GM19372 (cell line): ENCODE data around the gene ZNF524.

Experiments used
- ATAC-seq: cut with Tn5 transposase; IDR thresholded peaks from one replicate; pipeline ENCODE4 v1.9.1; 2021; ENCODE audit warnings: mild to moderate bottlenecking, low read depth, moderate library complexity; ENCODE audit not compliant: unreplicated experiment

The ZNF524 gene

DNA sequence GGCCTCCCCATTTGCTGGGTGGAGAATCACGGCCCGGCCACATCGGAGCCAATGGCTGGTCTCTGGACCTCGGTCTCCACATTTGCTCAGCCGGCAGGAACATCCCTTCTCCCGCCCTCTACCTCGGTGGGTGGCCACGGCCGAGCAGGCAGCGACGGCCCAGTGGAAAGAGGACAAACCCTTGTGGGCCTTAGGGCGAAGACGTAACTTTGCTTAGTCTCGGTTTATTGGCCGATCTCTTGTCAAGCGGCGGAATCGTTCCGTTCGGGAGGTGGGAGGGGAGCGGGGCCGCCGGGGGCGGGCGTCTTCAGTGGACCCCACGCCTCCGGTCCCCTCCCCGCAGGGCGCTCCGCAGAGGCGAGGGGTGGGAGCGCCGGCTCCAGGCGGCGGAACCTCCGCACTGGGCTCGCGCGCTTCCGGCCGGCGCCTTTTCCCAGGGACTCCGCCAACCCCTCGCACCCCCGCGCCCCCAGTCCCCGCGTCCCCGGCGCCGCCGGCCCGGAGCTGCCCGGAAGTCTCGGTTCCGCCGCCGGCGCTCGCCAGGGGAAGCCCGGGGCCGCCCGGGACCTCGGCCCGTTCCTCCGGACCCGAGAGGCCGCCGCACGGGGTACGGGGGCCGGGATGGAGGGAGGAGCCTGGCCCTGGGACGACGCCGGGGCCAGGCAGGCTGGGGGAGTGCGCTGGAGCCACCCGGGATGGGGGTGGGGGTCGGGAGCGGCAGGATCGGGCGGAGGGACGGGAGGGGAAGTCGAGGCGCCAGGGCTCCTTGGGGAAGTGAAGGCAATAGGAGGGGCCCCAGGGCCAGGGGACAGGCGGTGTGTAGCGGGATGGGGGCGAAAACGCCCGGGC is 40.7 kb downstream of the ZNF524 start, which contains the start of gene ZNF580:
Gene ZNF580 (plus strand): TSS at position 426 of the 849 bp plus-strand sequence. CDS start 1,507 bp downstream, outside the sequence.
- no peak for ATAC-seq

DNA sequence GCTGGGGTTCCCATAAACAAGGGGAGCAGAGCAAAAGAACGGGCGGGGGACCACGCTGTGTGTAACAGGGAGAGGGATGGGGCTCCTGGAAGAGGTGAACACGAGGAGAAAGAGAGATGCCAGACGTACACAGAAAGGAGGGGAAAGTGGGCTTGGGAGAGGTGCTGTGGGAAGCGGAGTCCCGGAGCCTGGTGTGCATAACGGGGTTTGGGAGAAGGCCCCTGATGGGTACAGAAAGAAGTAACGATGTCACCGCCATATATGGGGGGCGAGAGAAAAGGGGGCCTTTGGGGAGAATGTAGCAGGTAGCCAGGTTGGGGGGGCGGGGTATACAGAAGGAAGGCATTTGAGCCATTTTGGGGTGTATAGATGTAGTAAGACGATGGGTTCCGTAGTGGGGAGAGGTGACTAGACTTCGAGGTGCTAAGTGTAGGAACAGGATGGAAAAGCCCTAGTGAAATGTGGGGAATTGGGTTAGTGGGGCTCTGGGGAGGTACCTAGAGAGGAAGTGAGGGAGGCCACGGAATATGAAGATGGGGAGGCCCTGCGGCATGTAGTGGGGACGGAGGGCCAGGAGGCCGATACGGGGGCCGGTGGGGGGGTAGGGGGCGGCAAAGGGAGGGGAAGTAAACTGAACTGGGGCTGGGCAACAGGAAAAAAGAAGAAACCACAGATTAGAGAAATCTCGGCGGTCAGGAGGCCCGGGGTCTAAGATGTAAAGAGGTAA is 41.5 kb downstream of the ZNF524 start:
- ATAC-seq = no peak

GRCh38 chr19:55642153-55643002 is 42.3 kb downstream of the ZNF524 start:
- no peak for ATAC-seq

DNA sequence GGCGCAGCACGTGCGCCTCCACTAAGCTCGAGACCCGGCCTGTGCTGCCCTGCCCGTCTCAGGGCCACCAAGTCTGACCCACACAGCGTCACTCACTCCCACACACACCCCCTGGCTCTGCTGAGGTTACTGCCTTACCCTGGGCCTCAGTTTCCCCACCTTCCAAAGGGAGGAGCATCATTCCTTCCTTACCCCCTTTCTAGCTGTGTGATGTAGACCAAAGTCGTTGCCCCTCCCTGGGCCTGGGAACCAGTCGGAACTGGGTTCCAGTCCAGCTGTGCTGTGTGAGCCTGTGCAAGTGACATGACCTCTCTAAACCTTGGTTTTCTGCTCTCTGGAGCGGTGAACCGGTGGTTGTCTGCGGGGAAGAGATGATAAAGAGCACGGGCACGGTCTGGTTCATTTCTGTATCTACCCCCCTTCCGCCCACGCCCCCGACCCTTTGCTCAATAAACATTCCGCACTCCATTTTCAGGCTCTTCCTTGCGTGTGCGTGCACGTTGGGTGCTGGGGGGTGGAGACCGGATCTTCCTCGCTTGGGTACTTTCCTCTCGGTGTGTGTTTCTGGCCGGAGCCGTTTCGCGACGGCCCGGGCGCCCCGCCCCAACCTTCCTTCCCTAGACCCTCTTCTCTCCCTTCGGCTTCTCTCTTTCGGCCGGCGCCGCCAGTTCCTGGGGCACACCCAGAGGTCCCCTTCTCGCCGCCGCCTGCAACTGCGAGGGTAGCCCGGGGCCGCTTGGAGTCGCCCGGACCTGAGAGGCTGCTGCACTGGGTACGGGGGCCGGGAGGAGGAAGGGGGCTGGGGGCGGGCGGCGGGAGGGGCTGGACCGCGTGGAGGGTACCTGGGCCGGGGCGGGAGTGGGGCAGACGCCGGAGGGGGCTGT is 43.2 kb downstream of the ZNF524 start, which contains the start of gene ZNF581:
Gene ZNF581 (plus strand): TSS at position 647 of the 884 bp plus-strand sequence. CDS start 923 bp downstream, outside the sequence.
- no peak for ATAC-seq

DNA sequence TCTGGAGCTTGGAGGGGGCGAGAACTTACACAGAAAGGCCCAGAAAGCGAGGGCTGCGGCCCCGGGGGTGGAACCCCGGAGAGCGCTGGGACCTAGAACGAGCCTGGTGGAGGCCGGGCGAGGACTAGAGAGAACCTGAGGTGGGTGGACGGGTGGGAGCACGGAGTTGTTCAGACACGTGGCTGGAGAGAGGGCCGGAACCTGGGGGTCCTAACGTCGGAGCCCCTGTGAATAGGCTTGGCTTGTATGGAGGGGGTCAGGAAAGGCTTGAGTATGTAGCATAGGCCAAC is 43.7 kb downstream of the ZNF524 start:
- no peak for ATAC-seq

DNA sequence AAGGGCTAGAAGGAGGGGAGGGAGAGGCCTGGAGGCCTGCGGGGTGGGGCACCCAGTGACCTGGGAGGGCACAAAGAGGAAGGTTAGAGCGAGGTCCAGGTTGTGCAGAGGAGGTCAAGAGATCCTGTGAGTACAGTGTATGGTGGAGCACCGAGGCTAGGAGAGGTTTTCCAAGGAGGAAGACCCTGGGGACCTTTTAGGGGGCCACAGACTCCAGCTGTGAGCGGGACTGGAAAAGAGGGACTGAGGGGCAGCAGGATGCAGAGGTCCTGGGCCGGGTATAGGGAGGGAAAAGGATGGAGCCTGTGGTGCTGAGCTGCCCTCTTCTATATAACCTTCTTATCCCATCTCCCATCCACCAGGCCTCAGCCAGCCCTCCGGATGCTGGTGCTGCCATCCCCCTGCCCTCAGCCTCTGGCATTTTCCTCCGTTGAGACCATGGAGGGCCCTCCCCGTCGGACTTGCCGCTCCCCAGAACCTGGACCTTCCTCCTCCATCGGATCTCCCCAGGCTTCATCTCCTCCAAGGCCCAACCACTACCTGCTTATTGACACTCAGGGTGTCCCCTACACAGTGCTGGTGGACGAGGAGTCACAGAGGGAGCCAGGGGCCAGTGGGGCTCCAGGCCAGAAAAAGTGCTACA is 44.2 kb downstream of the ZNF524 start:
- no peak for ATAC-seq

DNA sequence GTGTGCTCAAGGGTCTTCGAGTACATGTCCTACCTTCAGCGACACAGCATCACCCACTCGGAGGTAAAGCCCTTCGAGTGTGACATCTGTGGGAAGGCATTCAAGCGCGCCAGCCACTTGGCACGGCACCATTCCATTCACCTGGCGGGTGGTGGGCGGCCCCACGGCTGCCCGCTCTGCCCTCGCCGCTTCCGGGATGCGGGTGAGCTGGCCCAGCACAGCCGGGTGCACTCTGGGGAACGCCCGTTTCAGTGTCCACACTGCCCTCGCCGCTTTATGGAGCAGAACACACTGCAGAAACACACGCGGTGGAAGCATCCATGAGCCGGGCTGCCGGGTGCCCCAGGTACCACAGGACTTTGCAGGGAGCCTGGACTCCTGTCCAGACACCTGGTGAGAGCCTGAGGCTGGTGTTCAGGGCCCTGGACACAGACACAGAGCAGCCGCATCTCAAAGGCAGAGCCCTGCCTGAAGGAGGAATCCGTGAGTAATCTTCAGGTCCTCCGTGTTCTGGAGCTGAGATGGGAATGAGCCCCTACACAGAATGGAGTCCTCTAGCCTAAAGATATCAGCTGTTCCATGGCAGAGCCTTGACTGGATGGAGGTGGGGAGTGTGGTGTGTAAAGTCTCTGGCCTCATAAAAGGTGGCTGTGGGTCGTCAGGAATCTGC is 44.9 kb downstream of the ZNF524 start:
- ATAC-seq = no peak

DNA sequence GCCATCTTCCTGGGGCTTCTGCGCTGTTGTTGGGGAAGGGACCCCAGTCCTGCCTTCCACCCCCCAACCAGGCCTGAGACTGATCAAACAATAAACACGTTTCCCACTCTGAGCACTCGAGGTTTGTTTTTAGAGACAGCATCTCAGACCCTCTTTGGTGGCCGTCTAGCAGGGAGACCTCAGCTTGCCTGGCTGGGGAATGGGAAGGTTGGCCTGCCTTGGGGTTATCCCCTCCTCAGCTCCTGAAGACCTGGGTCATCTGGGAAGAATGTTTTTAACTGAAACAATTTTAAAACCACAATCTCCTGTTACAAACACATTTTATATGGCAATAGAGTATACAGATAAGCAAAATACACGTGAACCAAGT is 45.4 kb downstream of the ZNF524 start:
- no peak for ATAC-seq

- ATAC-seq = no peak
These were observed 47.0 kb downstream of the ZNF524 start for GRCh38 chr19:55646889-55647731.

DNA sequence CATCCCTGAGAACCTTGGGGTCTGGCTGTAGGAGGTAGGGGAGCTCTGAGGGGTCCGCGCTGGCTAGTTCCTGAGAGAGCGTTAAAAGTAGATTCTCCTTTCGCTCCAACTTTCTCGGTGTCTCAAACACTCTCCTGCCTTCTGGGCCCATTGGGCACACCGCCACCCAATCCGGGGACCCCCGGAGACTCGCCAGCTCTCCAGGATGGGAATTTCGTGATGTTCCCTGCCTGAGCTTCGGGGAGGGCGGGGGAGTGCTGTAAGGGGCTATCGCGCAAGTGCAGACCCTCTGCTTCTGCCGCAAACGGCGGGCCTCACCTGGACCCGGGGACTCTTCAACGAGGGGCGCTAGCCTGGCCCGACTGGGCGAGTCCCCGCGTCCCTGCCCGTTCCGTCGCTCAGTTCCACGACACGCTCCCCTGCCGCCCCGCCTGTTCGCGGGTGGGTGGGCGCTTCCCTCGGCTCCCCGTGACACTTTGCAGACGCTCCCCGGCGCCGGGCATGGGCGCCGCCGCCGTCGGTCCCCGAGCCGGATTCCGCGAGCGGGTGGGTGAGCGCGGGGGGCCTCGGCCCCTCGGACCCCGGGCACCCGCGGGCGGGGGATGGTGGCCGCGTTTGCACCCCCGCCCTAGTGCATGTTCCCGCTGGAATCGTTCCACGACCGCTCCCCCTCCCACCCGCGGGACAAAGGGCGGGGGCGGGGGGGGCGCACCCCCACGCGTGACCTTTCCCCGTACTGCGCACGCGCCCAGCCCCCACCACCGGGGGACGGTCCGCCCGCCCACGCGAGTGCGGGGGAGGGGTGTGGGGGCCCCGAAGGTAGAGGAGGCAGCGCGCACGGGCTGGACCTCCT is 47.9 kb downstream of the ZNF524 start, which contains the start of gene CCDC106:
Gene CCDC106 (plus strand): TSS at position 481 of the 853 bp plus-strand sequence. CDS start 835 bp downstream, outside the sequence.
- no peak for ATAC-seq

- ATAC-seq = no peak
These were observed 48.6 kb downstream of the ZNF524 start for GRCh38 chr19:55648585-55649267.

- no peak for ATAC-seq
These were observed 49.4 kb downstream of the ZNF524 start for GRCh38 chr19:55649268-55650125.

DNA sequence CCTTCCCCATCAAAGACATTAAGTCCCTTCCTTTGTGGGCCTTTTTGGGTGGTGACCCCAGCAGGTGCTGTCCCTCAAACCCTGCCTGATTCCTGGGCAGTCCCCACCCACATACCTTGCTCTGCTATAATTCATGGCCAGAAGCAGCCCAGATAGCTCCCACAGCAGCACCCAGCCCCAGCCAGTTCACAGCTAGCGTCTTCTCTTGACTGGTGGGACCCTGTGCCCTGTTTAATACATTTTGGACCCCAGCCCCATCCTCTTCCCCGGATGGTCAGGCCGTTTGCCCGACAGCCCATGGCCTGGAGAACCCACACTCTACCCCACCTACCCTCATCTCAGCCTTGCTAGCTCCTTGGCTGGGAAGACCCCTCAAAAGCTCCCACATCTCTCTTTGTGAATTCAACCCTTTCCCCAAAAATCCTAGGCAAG is 50.1 kb downstream of the ZNF524 start:
- no peak for ATAC-seq

- no peak for ATAC-seq
These were observed 50.6 kb downstream of the ZNF524 start for GRCh38 chr19:55650602-55651230.

- no peak for ATAC-seq
These were observed 51.1 kb downstream of the ZNF524 start for GRCh38 chr19:55651236-55651635.
